WTC11 (cell line): ENCODE data around the gene ADARB2. TPM values are rescaled to one million over a fixed set of nuclear protein-coding genes. Genes with fewer than 3 reads are reported as not detected.

ENCODE experiments used
- ATAC-seq: fragments of 200-7000 bp; cut with Tn5 transposase; 2 replicates; pipeline ENCODE4 v1.10.0; 2021; ENCODE audit warnings: mild to moderate bottlenecking, moderate library complexity
- CTCF ChIA-PET: fragments of 300-600 bp; sonication (Branson Sonifier 250); formaldehyde crosslinking; loops from one replicate; lab custom pipeline; 2021; ENCODE audit warnings: antibody characterized with exemption; lab: Charles Lee
- POLR2A ChIA-PET: fragments of 350-600 bp; sonication (Branson Sonifier 250); formaldehyde crosslinking; loops from one replicate; lab custom pipeline; 2021; ENCODE audit warnings: antibody characterized with exemption; lab: Charles Lee
- DNase-seq: peaks from one replicate; pipeline ENCODE4 v3.0.0; 2021; ENCODE audit warnings: low spot score
- H3K27ac Mint-ChIP-seq: 2 replicates; pipeline ENCODE4 v1.8.0; 2021; ENCODE audit warnings: mixed read lengths
- H3K27me3 Mint-ChIP-seq: 2 replicates; pipeline ENCODE4 v1.8.0; 2021; ENCODE audit warnings: low read depth, mild to moderate bottlenecking, moderate library complexity, mixed read lengths
- H3K36me3 Mint-ChIP-seq: 2 replicates; pipeline ENCODE4 v1.8.0; 2021; ENCODE audit warnings: mixed read lengths
- H3K4me1 Mint-ChIP-seq: 2 replicates; pipeline ENCODE4 v1.8.0; 2022; ENCODE audit warnings: mixed read lengths
- H3K4me3 Mint-ChIP-seq: 2 replicates; pipeline ENCODE4 v1.8.0; 2021; ENCODE audit warnings: mild to moderate bottlenecking, moderate library complexity, mixed read lengths
- H3K9me3 Mint-ChIP-seq: 2 replicates; pipeline ENCODE4 v1.8.0; 2021; ENCODE audit warnings: mixed read lengths
- ATF3 ChIP-seq: sonication (generic); formaldehyde crosslinking; conservative IDR thresholded peaks from 2 replicates; pipeline ENCODE4 v1.8.1; 2022; ENCODE audit warnings: mild to moderate bottlenecking, missing genetic modification reagents
- CBFB ChIP-seq: sonication (generic); formaldehyde crosslinking; IDR thresholded peaks from 2 replicates; pipeline ENCODE4 v1.8.1; 2022; ENCODE audit warnings: mild to moderate bottlenecking, low read depth, missing genetic modification reagents
- CDX4 ChIP-seq: fragments of 250-450 bp; sonication (Bioruptor Pico); IDR thresholded peaks from 2 replicates; pipeline ENCODE4 v1.9.0; 2021; ENCODE audit warnings: moderate library complexity, mild to moderate bottlenecking, inconsistent platforms, borderline replicate concordance
- ELF4 ChIP-seq: sonication (generic); formaldehyde crosslinking; IDR thresholded peaks from 2 replicates; pipeline ENCODE4 v1.8.1; 2022; ENCODE audit warnings: low read depth, mild to moderate bottlenecking, moderate library complexity, missing genetic modification reagents
- ESRRA ChIP-seq: sonication (generic); formaldehyde crosslinking; IDR thresholded peaks from 2 replicates; pipeline ENCODE4 v1.8.1; 2022; ENCODE audit warnings: mild to moderate bottlenecking, missing genetic modification reagents, borderline replicate concordance
- GABPB1 ChIP-seq: sonication (generic); formaldehyde crosslinking; IDR thresholded peaks from 2 replicates; pipeline ENCODE4 v1.8.1; 2023; ENCODE audit warnings: mild to moderate bottlenecking, missing genetic modification reagents
- GRHL2 ChIP-seq: fragments of 250-450 bp; sonication (Bioruptor Pico); IDR thresholded peaks from 2 replicates; pipeline ENCODE4 v1.8.0; 2022; ENCODE audit warnings: mild to moderate bottlenecking, moderate library complexity; ENCODE audit not compliant: insufficient replicate concordance, severe bottlenecking
- GTF2I ChIP-seq: fragments of 250-450 bp; sonication (Bioruptor Pico); conservative IDR thresholded peaks from 2 replicates; pipeline ENCODE4 v1.4.0; 2021; ENCODE audit warnings: mild to moderate bottlenecking
- HMGA2 ChIP-seq: fragments of 250-450 bp; sonication (Bioruptor Pico); IDR thresholded peaks from 2 replicates; pipeline ENCODE4 v1.4.0; 2021; ENCODE audit warnings: mild to moderate bottlenecking, moderate library complexity
- JUN ChIP-seq: sonication (generic); formaldehyde crosslinking; IDR thresholded peaks from 2 replicates; pipeline ENCODE4 v1.8.0; 2023; ENCODE audit warnings: mild to moderate bottlenecking, missing genetic modification reagents
- MXD4 ChIP-seq: fragments of 250-450 bp; sonication (Bioruptor Pico); IDR thresholded peaks from 2 replicates; pipeline ENCODE4 v1.8.0; 2021; ENCODE audit warnings: mild to moderate bottlenecking, moderate library complexity, borderline replicate concordance
- MYBL2 ChIP-seq: sonication (generic); formaldehyde crosslinking; IDR thresholded peaks from 2 replicates; pipeline ENCODE4 v1.8.1; 2023; ENCODE audit warnings: mild to moderate bottlenecking, moderate library complexity, missing genetic modification reagents
- NFATC4 ChIP-seq: fragments of 250-450 bp; sonication (Bioruptor Pico); IDR thresholded peaks from 2 replicates; pipeline ENCODE4 v1.9.0; 2021; ENCODE audit warnings: mild to moderate bottlenecking
- NFE2L1 ChIP-seq: sonication (generic); formaldehyde crosslinking; IDR thresholded peaks from 2 replicates; pipeline ENCODE4 v1.8.1; 2023; ENCODE audit warnings: missing genetic modification reagents
- NFYB ChIP-seq: sonication (generic); formaldehyde crosslinking; conservative IDR thresholded peaks from 2 replicates; pipeline ENCODE4 v1.8.0; 2022; ENCODE audit warnings: low read depth, missing genetic modification reagents
- NR3C1 ChIP-seq: sonication (generic); formaldehyde crosslinking; conservative IDR thresholded peaks from 2 replicates; pipeline ENCODE4 v1.8.1; 2023; ENCODE audit warnings: low read depth, mild to moderate bottlenecking, missing genetic modification reagents
- RELA ChIP-seq: sonication (generic); formaldehyde crosslinking; IDR thresholded peaks from 2 replicates; pipeline ENCODE4 v1.8.1; 2022; ENCODE audit warnings: missing genetic modification reagents, mild to moderate bottlenecking, borderline replicate concordance
- RORB ChIP-seq: fragments of 250-450 bp; sonication (Bioruptor Pico); IDR thresholded peaks from 2 replicates; pipeline ENCODE4 v1.9.0; 2021; ENCODE audit warnings: mild to moderate bottlenecking
- SMAD3 ChIP-seq: sonication (generic); formaldehyde crosslinking; IDR thresholded peaks from 2 replicates; pipeline ENCODE4 v1.8.0; 2022; ENCODE audit warnings: missing genetic modification reagents, mild to moderate bottlenecking, borderline replicate concordance
- SOX15 ChIP-seq: fragments of 250-450 bp; sonication (Bioruptor Pico); IDR thresholded peaks from 2 replicates; pipeline ENCODE4 v1.9.0; 2021; ENCODE audit warnings: mild to moderate bottlenecking
- TP53 ChIP-seq: sonication (generic); formaldehyde crosslinking; IDR thresholded peaks from 2 replicates; pipeline ENCODE4 v1.8.1; 2023; ENCODE audit warnings: mild to moderate bottlenecking, missing genetic modification reagents
- ZBTB21 ChIP-seq: sonication (generic); formaldehyde crosslinking; IDR thresholded peaks from 2 replicates; pipeline ENCODE4 v1.8.1; 2023; ENCODE audit warnings: mild to moderate bottlenecking, missing genetic modification reagents, borderline replicate concordance
- ZNF121 ChIP-seq: sonication (generic); formaldehyde crosslinking; IDR thresholded peaks from 2 replicates; pipeline ENCODE4 v1.8.0; 2023; ENCODE audit warnings: missing genetic modification reagents
- ZNF138 ChIP-seq: sonication (generic); formaldehyde crosslinking; conservative IDR thresholded peaks from 2 replicates; pipeline ENCODE4 v1.8.1; 2022; ENCODE audit warnings: mild to moderate bottlenecking, moderate library complexity, missing genetic modification reagents
- ZNF416 ChIP-seq: fragments of 250-450 bp; sonication (Bioruptor Pico); IDR thresholded peaks from 2 replicates; pipeline ENCODE4 v1.9.0; 2021; ENCODE audit warnings: mild to moderate bottlenecking, inconsistent platforms
- ZNF425 ChIP-seq: fragments of 250-450 bp; sonication (Bioruptor Pico); conservative IDR thresholded peaks from 2 replicates; pipeline ENCODE4 v1.9.0; 2021; ENCODE audit warnings: mild to moderate bottlenecking
- total RNA-seq: library from RNA; stranded (reverse); gene quantifications from 3 replicates; pipeline ENCODE4 v1.2.3, GENCODE V29; 2021
- TF ChIP-seq, protein P1 (sequence below): sonication (generic); formaldehyde crosslinking; IDR thresholded peaks from 2 replicates; pipeline ENCODE4 v1.8.0; 2022; ENCODE audit warnings: mild to moderate bottlenecking, missing genetic modification reagents

The ADARB2 gene
- total RNA-seq, 1 experiment from 2014 or later = 3.7 TPM

DNA sequence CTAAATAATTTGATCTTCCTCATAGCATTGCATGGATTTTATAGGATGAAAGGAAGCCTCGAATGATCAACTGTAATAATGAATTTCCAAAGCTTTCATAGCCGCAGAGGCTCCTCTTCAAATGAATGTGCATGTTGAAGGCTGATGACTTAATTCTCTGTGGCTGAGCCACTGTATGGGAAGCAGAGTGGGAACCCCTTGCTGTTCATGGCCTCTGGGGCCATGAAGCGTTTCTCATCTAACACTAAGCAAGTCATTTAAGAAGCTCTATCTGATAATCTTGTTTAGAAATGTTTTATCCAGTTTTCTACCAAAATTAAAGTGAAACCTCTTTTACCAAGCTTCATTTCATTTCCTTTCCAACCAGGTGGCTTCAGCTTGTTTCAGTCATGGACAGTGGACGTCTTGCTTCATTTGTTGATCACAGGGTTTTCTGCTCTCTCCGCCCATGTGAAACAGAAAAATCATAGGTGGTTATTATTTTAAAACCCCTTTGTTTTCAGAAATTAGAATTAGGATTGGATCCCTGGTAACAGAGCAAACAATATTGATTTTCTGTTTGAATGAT is 10.3 kb upstream of the ADARB2 start:
- POLR2A ChIA-PET = no interaction called here
- Mint-ChIP-seq H3K4me1 (no peaks in the 10 kb centered on the region), H3K36me3 (peaks cover 29% of the 10 kb centered on the region), H3K27ac (no peak overlapping the region), H3K27me3 (peaks cover 49% of the 10 kb centered on the region), H3K9me3 (peaks cover 42% of the 10 kb centered on the region), H3K4me3 (no peak overlapping the region)
- DNase-seq (no peak), ATAC-seq (no peak)
- no peak for TF ChIP-seq JUN (CRISPR knock-in tag)
- TF ChIP-seq ZNF416 (CRISPR knock-in tag) = no peak
- TF ChIP-seq ESRRA (CRISPR knock-in tag) = no peak
- TF ChIP-seq GTF2I (CRISPR knock-in tag) = no peak
- TF ChIP-seq ZNF138 (CRISPR knock-in tag) = no peak
- TF ChIP-seq ZNF121 = no peak
- TF ChIP-seq RELA = no peak
- TF ChIP-seq ZNF425 (CRISPR knock-in tag) = no peak
- TF ChIP-seq MYBL2 (CRISPR knock-in tag) = no peak
- TF ChIP-seq ATF3 (CRISPR knock-in tag) = no peak
- TF ChIP-seq GABPB1 = no peak
- TF ChIP-seq SMAD3 (CRISPR knock-in tag) = no peak
- TF ChIP-seq SOX15 (CRISPR knock-in tag) = no peak
- no peak for TF ChIP-seq NFATC4 (CRISPR knock-in tag)
- TF ChIP-seq NFE2L1 (CRISPR knock-in tag) = no peak
- TF ChIP-seq NFYB (CRISPR knock-in tag) = no peak
- no peak for TF ChIP-seq ELF4 (CRISPR knock-in tag)
- CTCF ChIA-PET = no interaction called here

DNA sequence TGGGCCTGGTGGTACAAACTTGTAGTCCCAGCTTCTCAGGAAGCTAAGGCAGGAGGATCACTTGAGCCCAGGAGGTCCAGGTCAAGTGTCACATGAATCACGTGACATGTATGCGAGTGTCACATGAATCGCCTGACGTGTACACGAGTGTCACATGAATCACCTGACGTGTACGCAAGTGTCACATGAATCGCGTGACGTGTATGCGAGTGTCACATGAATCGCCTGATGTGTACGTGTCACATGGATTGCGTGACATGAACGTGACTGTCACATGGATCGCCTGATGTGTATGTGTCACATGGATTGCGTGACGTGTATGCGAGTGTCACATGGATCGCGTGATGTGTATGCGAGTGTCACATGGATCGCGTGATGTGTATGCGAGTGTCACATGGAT is 9.5 kb upstream of the ADARB2 start:
- no peak for DNase-seq
- Mint-ChIP-seq H3K4me3 (no peak overlapping the region), H3K4me1 (no peaks in the 10 kb centered on the region), H3K27ac (no peak overlapping the region), H3K27me3 (peaks cover 43% of the 10 kb centered on the region), H3K9me3 (peaks cover 36% of the 10 kb centered on the region), H3K36me3 (peaks cover 29% of the 10 kb centered on the region)
- no peak for TF ChIP-seq NR3C1 (CRISPR knock-in tag)
- TF ChIP-seq RORB = no peak
- TF ChIP-seq, protein P1, sequence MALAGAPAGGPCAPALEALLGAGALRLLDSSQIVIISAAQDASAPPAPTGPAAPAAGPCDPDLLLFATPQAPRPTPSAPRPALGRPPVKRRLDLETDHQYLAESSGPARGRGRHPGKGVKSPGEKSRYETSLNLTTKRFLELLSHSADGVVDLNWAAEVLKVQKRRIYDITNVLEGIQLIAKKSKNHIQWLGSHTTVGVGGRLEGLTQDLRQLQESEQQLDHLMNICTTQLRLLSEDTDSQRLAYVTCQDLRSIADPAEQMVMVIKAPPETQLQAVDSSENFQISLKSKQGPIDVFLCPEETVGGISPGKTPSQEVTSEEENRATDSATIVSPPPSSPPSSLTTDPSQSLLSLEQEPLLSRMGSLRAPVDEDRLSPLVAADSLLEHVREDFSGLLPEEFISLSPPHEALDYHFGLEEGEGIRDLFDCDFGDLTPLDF (CRISPR knock-in tag) = no peak
- TF ChIP-seq ZBTB21 (CRISPR knock-in tag) = no peak
- TF ChIP-seq CDX4 (CRISPR knock-in tag) = no peak
- no peak for TF ChIP-seq CBFB (CRISPR knock-in tag)
- TF ChIP-seq ZNF138 (CRISPR knock-in tag) = no peak
- TF ChIP-seq GRHL2 (CRISPR knock-in tag) = no peak
- no peak for TF ChIP-seq TP53
- no peak for TF ChIP-seq MXD4
- TF ChIP-seq HMGA2 (CRISPR knock-in tag) = no peak
- ATAC-seq = no peak
- ChIA-PET POLR2A (no interaction called here), CTCF (no interaction called here)
